HG02623 (cell line): ENCODE results near the gene C17orf107.

Experiments used
- ATAC-seq: cut with Tn5 transposase; IDR thresholded peaks from one replicate; pipeline ENCODE4 v1.9.1; 2021; ENCODE audit warnings: moderate library complexity; ENCODE audit not compliant: unreplicated experiment

Gene C17orf107

GRCh38 chr17:4948166-4948930 lies 49.0 kb downstream of the C17orf107 start, which contains the start of gene PFN1:
Gene PFN1 (minus strand): TSS chr17:4948530. CDS start chr17:4948394, 136 bp downstream.
- ATAC-seq = peak; percentile 17

DNA sequence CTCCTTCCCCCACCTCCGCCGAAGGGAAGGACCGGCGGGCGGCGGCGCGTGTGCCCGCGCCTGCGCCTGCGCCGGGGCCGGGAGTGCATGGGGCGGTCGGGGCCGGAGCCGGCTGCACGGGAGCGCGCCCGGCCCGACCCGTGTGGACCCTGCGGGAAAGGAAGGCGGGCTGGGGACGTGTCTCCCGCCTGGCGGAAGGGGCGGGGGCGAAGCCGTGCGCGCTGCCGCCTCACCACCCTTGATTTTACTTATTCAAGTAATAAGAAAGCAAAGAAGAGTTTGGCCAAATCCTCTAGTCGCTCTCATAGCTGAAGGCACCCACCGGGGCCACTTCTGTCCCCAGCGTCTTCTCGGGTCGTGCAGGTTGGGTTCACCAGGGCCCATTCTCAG lies 49.6 kb downstream of the C17orf107 start:
- ATAC-seq = peak; percentile 40

GRCh38 chr17:4949321-4950074 lies 50.2 kb downstream of the C17orf107 start:
- ATAC-seq = peak; percentile 21

DNA sequence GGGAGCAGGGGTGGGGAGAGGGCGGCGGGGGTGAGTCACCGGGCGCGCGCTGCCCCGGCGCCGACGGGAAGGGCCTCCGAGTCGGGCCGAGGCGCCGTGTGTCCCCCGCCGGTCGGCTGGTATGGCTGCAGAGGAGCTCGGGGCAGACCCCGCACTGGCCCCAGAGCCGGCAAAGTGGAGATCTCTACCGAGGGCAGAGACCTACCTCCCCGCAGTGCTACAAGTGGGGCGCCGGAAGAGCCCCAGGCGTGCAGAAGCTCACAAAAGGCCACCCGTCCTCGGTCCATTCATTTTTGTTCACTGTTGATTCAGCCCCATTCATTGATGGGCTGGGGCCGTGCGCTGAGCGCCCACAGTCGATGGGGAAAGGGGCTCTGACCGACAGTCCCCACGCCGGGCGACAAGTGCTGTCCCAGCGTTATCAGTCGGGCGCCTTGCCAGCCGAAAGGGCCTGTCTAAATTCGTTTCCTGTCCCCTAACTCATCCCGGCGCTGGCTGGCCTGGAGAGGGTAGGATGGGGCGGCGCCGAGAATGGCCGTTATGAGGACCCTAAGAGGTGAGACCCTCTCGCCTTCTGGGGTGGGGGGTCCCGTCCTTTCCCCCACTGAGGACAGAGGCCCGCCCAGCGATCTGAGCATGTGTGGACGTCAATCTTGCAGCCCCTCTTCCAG lies 50.9 kb downstream of the C17orf107 start:
- ATAC-seq = no peak

DNA sequence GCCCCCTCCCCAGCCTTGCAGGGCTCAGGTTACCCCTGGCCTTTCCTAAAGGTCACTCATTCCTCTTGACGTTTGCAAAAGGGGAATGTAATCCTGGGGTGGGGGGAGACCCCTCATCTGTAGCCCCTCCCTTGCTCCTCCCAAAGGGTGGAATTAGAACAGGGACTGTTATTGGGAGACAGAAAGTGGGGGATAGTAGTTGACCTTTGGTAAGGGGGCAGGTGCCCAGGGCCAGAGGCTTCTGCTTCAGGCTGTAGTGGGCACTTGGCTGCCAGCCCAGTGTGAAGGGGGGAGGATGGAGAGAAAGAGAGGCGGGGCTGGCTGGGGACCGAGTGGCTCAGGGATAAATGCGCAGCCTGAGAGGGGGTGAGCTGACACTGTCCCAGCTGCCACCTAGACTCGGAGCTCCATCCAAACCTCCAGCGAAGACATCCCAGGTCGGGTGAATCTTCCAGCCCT lies 51.4 kb downstream of the C17orf107 start, which contains the start of gene ENO3:
TSS of gene ENO3 (plus strand) at position 374 of the 459 bp plus-strand sequence. CDS start 711 bp downstream, outside the sequence.
- ATAC-seq = no peak

DNA sequence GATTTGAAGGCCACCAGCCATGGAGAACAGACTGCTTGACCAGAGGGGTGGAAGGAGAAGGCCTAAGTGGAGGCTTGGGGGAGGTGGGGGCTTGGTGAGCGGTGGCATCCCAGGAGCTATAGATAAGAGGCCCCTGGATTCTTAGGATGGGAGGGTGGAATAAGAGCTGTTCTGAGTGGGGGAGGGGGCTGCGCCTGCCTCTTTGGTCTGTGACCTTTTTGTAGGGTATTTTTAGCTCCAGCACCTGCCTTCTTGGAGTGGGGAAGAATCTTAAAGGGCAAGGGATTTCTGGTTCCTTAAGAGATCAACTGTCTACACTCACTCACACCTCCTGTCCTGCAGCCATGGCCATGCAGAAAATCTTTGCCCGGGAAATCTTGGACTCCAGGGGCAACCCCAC lies 52.1 kb downstream of the C17orf107 start:
- no peak for ATAC-seq
